GM12878 (cell line): ENCODE data around the gene FIZ1. TPM values are rescaled to one million over a fixed set of nuclear protein-coding genes. Genes with fewer than 3 reads are reported as not detected.
"Not testable (repeated sequence)": the region's sequence is repeated elsewhere in the genome, so short reads cannot be mapped to it uniquely, and the experiment has no call there.

Experiments used
- ATAC-seq: fragments of 200-7000 bp; cut with Tn5 transposase; 3 replicates; pipeline ENCODE4 v1.9.1; 2020; ENCODE audit warnings: mild to moderate bottlenecking, moderate library complexity
- BruUV-seq: library from RNA; stranded (reverse); fragments of 400-500 nt; replicated peaks from 2 replicates; lab custom pipeline; 2021; lab: Mats Ljungman, UMichigan
- CTCF ChIA-PET: fragments of 300-600 bp; sonication (Branson Sonifier 250); formaldehyde crosslinking; extraction: SDS; loops from one replicate; lab custom pipeline; 2021; ENCODE audit warnings: inconsistent platforms; lab: Yijun Ruan, JAX
- POLR2A ChIA-PET: fragments of 350-600 bp; formaldehyde crosslinking; extraction: SDS; loops from one replicate; lab custom pipeline; 2021; ENCODE audit warnings: inconsistent platforms; lab: Charles Lee
- RAD21 ChIA-PET: fragments of 300-600 bp; sonication (Branson Sonifier 250); formaldehyde crosslinking; loops from one replicate; lab custom pipeline; 2023; ENCODE audit warnings: antibody characterized with exemption; ENCODE audit not compliant: unreplicated experiment; lab: Charles Lee
- SMC1A ChIA-PET: fragments of 300-600 bp; sonication (Branson Sonifier 250); formaldehyde crosslinking; loops from one replicate; lab custom pipeline; 2023; ENCODE audit not compliant: unreplicated experiment, uncharacterized antibody; lab: Charles Lee
- DNase-seq: peaks from one replicate; pipeline ENCODE4 v3.0.0-alpha.2; 2011; ENCODE audit warnings: low read depth, low spot score
- FAIRE-seq: peaks from 3 replicates; lab custom pipeline; 2011; peaks lifted over from hg19 to GRCh38; lab: Jason Lieb, UNC
- H2AFZ ChIP-seq: 2 replicates; pipeline ENCODE4 v1.6.0; 2011; ENCODE audit warnings: low read depth, low read length, control low read depth; ENCODE audit not compliant: control insufficient read depth
- H3K27ac ChIP-seq: 2 replicates; pipeline ENCODE4 v1.5.1; 2011; ENCODE audit warnings: control low read depth; ENCODE audit not compliant: control insufficient read depth, insufficient read depth
- H3K27me3 ChIP-seq, 2 experiments: replicated peaks in 1 of 2; 2 replicates each; pipeline versions ENCODE4 v1.6.0 to v1.6.1; 2011; ENCODE audit warnings: low read length in 1 of 2; ENCODE audit not compliant: control insufficient read depth in 2 of 2, insufficient read depth in 2 of 2
- H3K36me3 ChIP-seq, 2 experiments: 2 replicates each; pipeline ENCODE4 v1.5.1; 2011; ENCODE audit warnings: low read length in 1 of 2; ENCODE audit not compliant: control insufficient read depth in 2 of 2, insufficient read depth in 2 of 2
- H3K4me1 ChIP-seq: 2 replicates; pipeline ENCODE4 v1.6.1; 2011; ENCODE audit warnings: mild to moderate bottlenecking, low read length, moderate library complexity, mixed read lengths; ENCODE audit not compliant: control insufficient read depth, insufficient read depth
- H3K4me2 ChIP-seq: 2 replicates; pipeline ENCODE4 v1.6.0; 2011; ENCODE audit warnings: control low read depth; ENCODE audit not compliant: control insufficient read depth, insufficient read depth
- H3K4me3 ChIP-seq: fragments of 200-600 bp; sonication (generic); 2 replicates; pipeline ENCODE4 v1.5.1; 2016
- H3K79me2 ChIP-seq: 2 replicates; pipeline ENCODE4 v1.6.0; 2011; ENCODE audit warnings: low read length; ENCODE audit not compliant: control insufficient read depth, insufficient read depth
- H3K9ac ChIP-seq: 2 replicates; pipeline ENCODE4 v1.8.0; 2011; ENCODE audit warnings: low read length, control low read depth, mixed read lengths; ENCODE audit not compliant: control insufficient read depth, insufficient read depth
- H3K9me3 ChIP-seq: replicated peaks from 3 replicates; pipeline ENCODE4 v1.5.1; 2011; ENCODE audit warnings: mild to moderate bottlenecking, low read length; ENCODE audit not compliant: control insufficient read depth, insufficient read depth
- H4K20me1 ChIP-seq: 2 replicates; pipeline ENCODE4 v1.6.0; 2011; ENCODE audit not compliant: control insufficient read depth, insufficient read depth
- ATF7 ChIP-seq: fragments of 450-650 bp; IDR thresholded peaks from 2 replicates; pipeline ENCODE4 v1.6.1; 2016; ENCODE audit warnings: low read depth, mild to moderate bottlenecking
- CBFB ChIP-seq: IDR thresholded peaks from 2 replicates; pipeline ENCODE4 v1.6.1; 2016; ENCODE audit warnings: antibody characterized with exemption, low read depth
- ELK1 ChIP-seq: IDR thresholded peaks from 2 replicates; pipeline ENCODE4 v1.6.1; 2012; ENCODE audit warnings: low read depth, low read length, improper control_type of control experiment
- GATAD2B ChIP-seq: fragments of 450-650 bp; conservative IDR thresholded peaks from 2 replicates; pipeline ENCODE4 v1.6.1; 2017; ENCODE audit warnings: low read depth, mild to moderate bottlenecking, moderate library complexity
- RAD51 ChIP-seq: fragments of 450-650 bp; IDR thresholded peaks from 2 replicates; pipeline ENCODE4 v1.6.1; 2016; ENCODE audit warnings: moderate library complexity, mild to moderate bottlenecking, inconsistent platforms
- SMAD5 ChIP-seq: IDR thresholded peaks from 2 replicates; pipeline ENCODE4 v1.6.1; 2016; ENCODE audit warnings: antibody characterized with exemption, low read depth
- WGBS: methylation state at CpG from one replicate; pipeline ENCODE4 v1.1.6; 2016; ENCODE audit warnings: low lambda C conversion rate; ENCODE audit not compliant: insufficient replicate concordance, insufficient coverage; ENCODE audit errors: missing lambda C conversion rate; 5-methylcytosine and 5-hydroxymethylcytosine counted together
- in situ Hi-C: fragments of 300-500 bp; cut with MboI; formaldehyde crosslinking; loops from 9 replicates; pipeline ENCODE4 v1.14.3; 2018; ENCODE audit warnings: mixed read lengths
- intact Hi-C: fragments of 100-400 bp; cut with micrococcal nuclease; formaldehyde crosslinking; loops from one replicate; pipeline ENCODE4 v1.14.2; 2022; ENCODE audit not compliant: unreplicated experiment
- polyA plus RNA-seq, 11 experiments: library from polyadenylated mRNA; depleted of rRNA in 4 of 11; unstranded in 6 of 11; stranded (reverse) in 5 of 11; fragments of >200 nt; fragmentation: Nextera tagmentation in 4 of 11; fragmentation: Illumina TruSeq in 1 of 11; extraction: Ambion mirVana in 4 of 11; extraction: Trizol in 1 of 11; gene quantifications; 1 replicate in 1 of 11; 2 replicates in 10 of 11; pipeline versions ENCODE4 v1.2.1 to v1.2.3, GENCODE V29; 2011 to 2016; ENCODE audit warnings: inconsistent platforms in 2 of 11, missing spikeins in 2 of 11, low read depth in 1 of 11
- total RNA-seq, 4 experiments: library from RNA; depleted of rRNA in 3 of 4; stranded (reverse); fragments of >200 nt in 3 of 4; fragmentation: Illumina TruSeq in 1 of 4; extraction: Trizol in 1 of 4; gene quantifications; 2 replicates each; pipeline versions ENCODE4 v1.2.1 to v1.2.3, GENCODE V29; 2013 to 2021
- TF ChIP-seq, protein P1 (sequence below): IDR thresholded peaks from 2 replicates; pipeline ENCODE4 v1.6.1; 2011; ENCODE audit warnings: borderline replicate concordance, low read depth, mild to moderate bottlenecking, moderate library complexity, low read length; ENCODE audit not compliant: insufficient read depth, poor library complexity, severe bottlenecking
- TF ChIP-seq, protein P2 (sequence below): fragments of 450-650 bp; IDR thresholded peaks from 2 replicates; pipeline ENCODE4 v1.6.1; 2016; ENCODE audit warnings: mild to moderate bottlenecking

The FIZ1 gene
- total and polyA plus RNA-seq, 10 of the 15 experiments (the other 5 are each of a cell fraction or from before 2014, with no cell fraction given): 0.60 to 16.8 (median 4.2) TPM

- no peak overlapping the region for H3K4me3 ChIP-seq
- POLR2A ChIA-PET: no interaction called here
- no peak for FAIRE-seq
- no TSS peak for BruUV-seq
- intact Hi-C loops (no loop called here), in situ Hi-C loops (no loop called here)
- H3K27ac ChIP-seq: no peak overlapping the region
- no peaks in the 10 kb centered on the region for H4K20me1 ChIP-seq
- no peak overlapping the region for H2AFZ ChIP-seq
- peaks cover 0 to 5% of the 10 kb centered on the region in 2 experiments; a peak in 1 of 4 replicates for H3K36me3 ChIP-seq
- 90% methylated on average over 5 of the region's 5 CpGs for WGBS
- no peak overlapping the region for H3K4me2 ChIP-seq
- H3K27me3 ChIP-seq: no peaks in the 10 kb centered on the region
- H3K9me3 ChIP-seq: no peaks in the 10 kb centered on the region
- H3K9ac ChIP-seq: no peak overlapping the region
- TF ChIP-seq GATAD2B (no peak), RAD51 (no peak), ELK1 (no peak), ATF7 (no peak), SMAD5 (no peak), CBFB (no peak)
- TF ChIP-seq, protein P1, sequence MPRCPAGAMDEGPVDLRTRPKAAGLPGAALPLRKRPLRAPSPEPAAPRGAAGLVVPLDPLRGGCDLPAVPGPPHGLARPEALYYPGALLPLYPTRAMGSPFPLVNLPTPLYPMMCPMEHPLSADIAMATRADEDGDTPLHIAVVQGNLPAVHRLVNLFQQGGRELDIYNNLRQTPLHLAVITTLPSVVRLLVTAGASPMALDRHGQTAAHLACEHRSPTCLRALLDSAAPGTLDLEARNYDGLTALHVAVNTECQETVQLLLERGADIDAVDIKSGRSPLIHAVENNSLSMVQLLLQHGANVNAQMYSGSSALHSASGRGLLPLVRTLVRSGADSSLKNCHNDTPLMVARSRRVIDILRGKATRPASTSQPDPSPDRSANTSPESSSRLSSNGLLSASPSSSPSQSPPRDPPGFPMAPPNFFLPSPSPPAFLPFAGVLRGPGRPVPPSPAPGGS: no peak
- TF ChIP-seq, protein P2, sequence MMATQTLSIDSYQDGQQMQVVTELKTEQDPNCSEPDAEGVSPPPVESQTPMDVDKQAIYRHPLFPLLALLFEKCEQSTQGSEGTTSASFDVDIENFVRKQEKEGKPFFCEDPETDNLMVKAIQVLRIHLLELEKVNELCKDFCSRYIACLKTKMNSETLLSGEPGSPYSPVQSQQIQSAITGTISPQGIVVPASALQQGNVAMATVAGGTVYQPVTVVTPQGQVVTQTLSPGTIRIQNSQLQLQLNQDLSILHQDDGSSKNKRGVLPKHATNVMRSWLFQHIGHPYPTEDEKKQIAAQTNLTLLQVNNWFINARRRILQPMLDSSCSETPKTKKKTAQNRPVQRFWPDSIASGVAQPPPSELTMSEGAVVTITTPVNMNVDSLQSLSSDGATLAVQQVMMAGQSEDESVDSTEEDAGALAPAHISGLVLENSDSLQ: no peak
- SMC1A ChIA-PET: interaction anchor here (0.6 kb wide), 1 partner anchor 959 kb away, joined by 3 read pairs; no protein-coding TSS in a partner anchor
- RAD21 ChIA-PET: interaction anchor here (0.7 kb wide), 1 partner anchor 1065 kb away, joined by 3 read pairs; no protein-coding TSS in a partner anchor
- peaks cover 11% of the 10 kb centered on the region for H3K79me2 ChIP-seq
- no peak for DNase-seq
- ATAC-seq: no peak
- CTCF ChIA-PET: no interaction called here
- H3K4me1 ChIP-seq: 0 out of 2 replicates have a peak, but pooled peaks cover 3% of the 10 kb centered on the region
Observed at GRCh38 chr19:55576746-55577145, 22.6 kb downstream of the FIZ1 start.

GRCh38 chr19:55573929-55574328 is 25.4 kb downstream of the FIZ1 start:
- FAIRE-seq, H3K9me3 ChIP-seq, in situ Hi-C loops, H3K36me3 ChIP-seq, intact Hi-C loops, H3K79me2 ChIP-seq, RAD21 ChIA-PET, H3K9ac ChIP-seq, ATAC-seq, H3K27ac ChIP-seq, BruUV-seq, H2AFZ ChIP-seq, H3K4me1 ChIP-seq, H4K20me1 ChIP-seq, SMC1A ChIA-PET, H3K27me3 ChIP-seq, H3K4me3 ChIP-seq, H3K4me2 ChIP-seq, DNase-seq: not testable (repeated sequence)
- ChIA-PET POLR2A (interaction anchor here (1.2 kb wide), 1 partner anchor 74 kb away, joined by 4 read pairs; no protein-coding TSS in a partner anchor), CTCF (interaction anchor here (0.6 to 1.1 kb wide), 2 partner anchors 24 to 33 kb away, joined by 3 read pairs; no protein-coding TSS in a partner anchor)
- WGBS: 70% methylated on average over 6 of the region's 6 CpGs
